Endodermal cell (in vitro differentiated cells): ENCODE results near the gene MTA2. TPM values are rescaled to one million over a fixed set of nuclear protein-coding genes. Genes with fewer than 3 reads are reported as not detected.

ENCODE experiments used
- DNase-seq: peaks from one replicate; pipeline ENCODE4 v3.0.0-alpha.2; 2017
- H3K27ac ChIP-seq: 2 replicates; pipeline ENCODE4 v1.5.1; 2013; ENCODE audit warnings: mild to moderate bottlenecking, low read depth, low read length, moderate library complexity
- H3K27me3 ChIP-seq: 2 replicates; pipeline ENCODE4 v1.6.1; 2013; ENCODE audit warnings: mild to moderate bottlenecking, low read length, moderate library complexity; ENCODE audit not compliant: insufficient read depth, control insufficient read depth, poor library complexity, severe bottlenecking
- H3K36me3 ChIP-seq: 2 replicates; pipeline ENCODE4 v1.7.0; 2013; ENCODE audit warnings: mild to moderate bottlenecking, low read length, moderate library complexity; ENCODE audit not compliant: control insufficient read depth, insufficient read depth
- H3K4me1 ChIP-seq: one replicate; pipeline ENCODE4 v1.7.0; 2013; ENCODE audit warnings: low read length; ENCODE audit not compliant: control insufficient read depth, insufficient read depth
- H3K4me3 ChIP-seq: 2 replicates; pipeline ENCODE4 v1.5.1; 2013; ENCODE audit warnings: mild to moderate bottlenecking, low read length, moderate library complexity
- H3K9ac ChIP-seq: 2 replicates; pipeline ENCODE4 v1.6.1; 2013; ENCODE audit warnings: mild to moderate bottlenecking, low read length, moderate library complexity; ENCODE audit not compliant: poor library complexity, severe bottlenecking; ENCODE audit errors: extremely low read depth
- H3K9me3 ChIP-seq: 2 replicates; pipeline ENCODE4 v1.6.1; 2013; ENCODE audit warnings: mild to moderate bottlenecking, low read length, moderate library complexity; ENCODE audit not compliant: control insufficient read depth
- H3K27ac Mint-ChIP-seq: 2 replicates; pipeline ENCODE4 v1.8.0; 2020; ENCODE audit warnings: mixed read lengths
- H3K27me3 Mint-ChIP-seq: 2 replicates; pipeline ENCODE4 v1.8.0; 2021; ENCODE audit warnings: mild to moderate bottlenecking, mixed read lengths; ENCODE audit not compliant: insufficient read depth
- H3K36me3 Mint-ChIP-seq: 2 replicates; pipeline ENCODE4 v1.8.0; 2020; ENCODE audit warnings: low read depth, mixed read lengths
- H3K4me1 Mint-ChIP-seq: 2 replicates; pipeline ENCODE4 v1.8.0; 2020; ENCODE audit warnings: mixed read lengths
- H3K4me3 Mint-ChIP-seq: 2 replicates; pipeline ENCODE4 v1.8.0; 2020; ENCODE audit warnings: mild to moderate bottlenecking, moderate library complexity, mixed read lengths
- H3K9me3 Mint-ChIP-seq: 2 replicates; pipeline ENCODE4 v1.8.0; 2020; ENCODE audit warnings: mild to moderate bottlenecking, mixed read lengths
- CTCF ChIP-seq: fragments of 200-600 bp; sonication (generic); conservative IDR thresholded peaks from 2 replicates; pipeline ENCODE4 v1.5.0; 2021; ENCODE audit warnings: antibody characterized with exemption, mild to moderate bottlenecking
- WGBS, 2 experiments: methylation state at CpG; one replicate each; pipeline versions ENCODE4 v1.1.5 to v1.1.7; 2013; ENCODE audit warnings: missing lambda C conversion rate in 2 of 2, mixed read lengths in 1 of 2; ENCODE audit not compliant: insufficient coverage in 1 of 2, insufficient read length in 1 of 2; 5-methylcytosine and 5-hydroxymethylcytosine counted together
- total RNA-seq, 2 donors: library from RNA; stranded (reverse); fragmentation: NEBNext Ultra II Directional in 1 of 2; extraction: Animal tissue kit (Norgen Biotek cat#: 25700) in 1 of 2; gene quantifications; 2 replicates in 1 of 2; 3 replicates in 1 of 2; pipeline ENCODE4 v1.2.1, GENCODE V29; 2021

MTA2 gene
- total RNA-seq, 2 donors from 2014 or later, result 131 to 155 TPM

GRCh38 chr11:62610403-62610802 is 8.7 kb upstream of the MTA2 start:
- DNase-seq, result no peak
- H3K36me3 Mint-ChIP-seq, result peaks cover 14% of the 10 kb centered on the region
- H3K27ac Mint-ChIP-seq, result no peak overlapping the region
- H3K9ac ChIP-seq, result no peak overlapping the region
- H3K4me1 ChIP-seq, result peaks cover 7% of the 10 kb centered on the region
- peaks cover 36% of the 10 kb centered on the region for H3K4me1 Mint-ChIP-seq
- no peaks in the 10 kb centered on the region for H3K9me3 ChIP-seq
- H3K27me3 ChIP-seq, result no peaks in the 10 kb centered on the region
- H3K4me3 ChIP-seq, result no peak overlapping the region
- no peak overlapping the region for H3K27ac ChIP-seq
- no peak for TF ChIP-seq CTCF
- no peaks in the 10 kb centered on the region for H3K27me3 Mint-ChIP-seq
- no peaks in the 10 kb centered on the region for H3K36me3 ChIP-seq
- WGBS, 2 experiments, result 92 to 93% methylated on average over 3 to 5 of the region's 6 CpGs
- no peaks in the 10 kb centered on the region for H3K9me3 Mint-ChIP-seq
- no peak overlapping the region for H3K4me3 Mint-ChIP-seq

- peaks cover 4% of the 10 kb centered on the region for H3K4me1 ChIP-seq
- no peak for TF ChIP-seq CTCF
- no peak overlapping the region for H3K4me3 Mint-ChIP-seq
- H3K4me3 ChIP-seq, result no peak overlapping the region
- H3K27me3 Mint-ChIP-seq, result peaks cover 9% of the 10 kb centered on the region
- no peaks in the 10 kb centered on the region for H3K9me3 Mint-ChIP-seq
- 91 to 100% methylated on average over 4 to 12 of the region's 12 CpGs for WGBS, 2 experiments
- no peak overlapping the region for H3K9ac ChIP-seq
- peaks cover under 1% of the 10 kb centered on the region for H3K27me3 ChIP-seq
- no peak overlapping the region for H3K27ac Mint-ChIP-seq
- H3K36me3 Mint-ChIP-seq, result peaks cover 25% of the 10 kb centered on the region
- H3K36me3 ChIP-seq, result no peaks in the 10 kb centered on the region
- H3K4me1 Mint-ChIP-seq, result peaks cover 30% of the 10 kb centered on the region
- H3K9me3 ChIP-seq, result no peaks in the 10 kb centered on the region
- DNase-seq, result no peak
- no peak overlapping the region for H3K27ac ChIP-seq
Measured at GRCh38 chr11:62608776-62609175, 7.1 kb upstream of the MTA2 start.

GRCh38 chr11:62607714-62608113 is 6.0 kb upstream of the MTA2 start:
- DNase-seq, result no peak
- peaks cover 11% of the 10 kb centered on the region for H3K27me3 ChIP-seq
- H3K4me1 ChIP-seq, result peaks cover 4% of the 10 kb centered on the region
- Mint-ChIP-seq H3K27ac (peak overlapping the region; percentile 91), H3K4me1 (peaks cover 36% of the 10 kb centered on the region), H3K4me3 (no peak overlapping the region), H3K36me3 (peaks cover 28% of the 10 kb centered on the region), H3K9me3 (no peaks in the 10 kb centered on the region), H3K27me3 (peaks cover 19% of the 10 kb centered on the region)
- no peak overlapping the region for H3K9ac ChIP-seq
- H3K36me3 ChIP-seq, result no peaks in the 10 kb centered on the region
- TF ChIP-seq CTCF, result no peak
- H3K27ac ChIP-seq, result no peak overlapping the region
- no peaks in the 10 kb centered on the region for H3K9me3 ChIP-seq
- no peak overlapping the region for H3K4me3 ChIP-seq
- WGBS, 2 experiments, result 64 to 90% methylated on average over 4 of the region's 4 CpGs
